PC-9 (cell line): ENCODE data around the gene TBC1D9B. TPM values are rescaled to one million over a fixed set of nuclear protein-coding genes. Genes with fewer than 3 reads are reported as not detected.

Source experiments
- BruUV-seq: library from RNA; stranded (reverse); fragments of 400-500 nt; replicated peaks from 2 replicates; lab custom pipeline; 2021; lab: Mats Ljungman, UMichigan
- CTCF ChIA-PET: fragments of 300-600 bp; sonication (Branson Sonifier 250); formaldehyde crosslinking; loops from one replicate; lab custom pipeline; 2022; ENCODE audit warnings: antibody characterized with exemption; lab: Charles Lee
- POLR2A ChIA-PET: fragments of 300-600 bp; sonication (Branson Sonifier 250); formaldehyde crosslinking; loops from one replicate; lab custom pipeline; 2022; ENCODE audit warnings: antibody characterized with exemption; ENCODE audit not compliant: unreplicated experiment; lab: Charles Lee
- DNase-seq, 2 experiments: peaks; one replicate each; pipeline versions ENCODE4 v3.0.0 to v3.0.0-alpha.2; 2015 to 2022; ENCODE audit warnings: mixed read lengths in 1 of 2
- H2AFZ ChIP-seq: fragments of 200-600 bp; sonication (generic); 2 replicates; pipeline ENCODE4 v1.8.1; 2017; ENCODE audit warnings: antibody characterized with exemption
- H3F3A ChIP-seq: fragments of 200-600 bp; sonication (generic); 2 replicates; pipeline ENCODE4 v1.8.1; 2017; ENCODE audit warnings: antibody characterized with exemption, mild to moderate bottlenecking, low read depth; ENCODE audit not compliant: insufficient read depth
- H3K27ac ChIP-seq: fragments of 200-600 bp; sonication (generic); 2 replicates; pipeline ENCODE4 v1.6.1; 2016; ENCODE audit warnings: mixed run types
- H3K27me3 ChIP-seq: fragments of 200-600 bp; sonication (generic); 2 replicates; pipeline ENCODE4 v1.6.1; 2016; ENCODE audit warnings: low read depth, mixed run types; ENCODE audit not compliant: insufficient read depth
- H3K36me3 ChIP-seq: fragments of 200-600 bp; sonication (generic); 2 replicates; pipeline ENCODE4 v1.6.1; 2016; ENCODE audit warnings: low read depth, mixed run types
- H3K4me1 ChIP-seq: fragments of 200-600 bp; sonication (generic); replicated peaks from 2 replicates; pipeline ENCODE4 v1.6.1; 2016; ENCODE audit warnings: mixed run types; ENCODE audit not compliant: insufficient read depth
- H3K4me2 ChIP-seq: fragments of 200-600 bp; sonication (generic); 2 replicates; pipeline ENCODE4 v1.6.1; 2017; ENCODE audit warnings: mixed run types
- H3K4me3 ChIP-seq: fragments of 200-600 bp; sonication (generic); 2 replicates; pipeline ENCODE4 v1.6.1; 2016; ENCODE audit warnings: mixed run types
- H3K79me2 ChIP-seq: fragments of 200-600 bp; sonication (generic); 2 replicates; pipeline ENCODE4 v1.6.1; 2017; ENCODE audit warnings: low read depth, mixed run types
- H3K9me2 ChIP-seq: fragments of 200-600 bp; sonication (generic); 2 replicates; pipeline ENCODE4 v1.8.1; 2017; ENCODE audit warnings: mild to moderate bottlenecking; ENCODE audit not compliant: insufficient read depth
- H3K9me3 ChIP-seq: fragments of 200-600 bp; sonication (generic); 2 replicates; pipeline ENCODE4 v1.8.1; 2016; ENCODE audit warnings: low read depth; ENCODE audit not compliant: insufficient read depth
- H4K20me1 ChIP-seq: fragments of 200-600 bp; sonication (generic); 2 replicates; pipeline ENCODE4 v1.8.1; 2017; ENCODE audit not compliant: insufficient read depth
- CTCF ChIP-seq: fragments of 200-600 bp; sonication (generic); conservative IDR thresholded peaks from 2 replicates; pipeline ENCODE4 v1.6.1; 2017; ENCODE audit warnings: mixed run types, antibody characterized with exemption, mild to moderate bottlenecking, moderate library complexity
- EZH2 ChIP-seq: fragments of 200-600 bp; sonication (generic); IDR thresholded peaks from 2 replicates; pipeline ENCODE4 v1.8.0; 2017; ENCODE audit warnings: antibody characterized with exemption, low read depth
- intact Hi-C: fragments of 100-400 bp; cut with micrococcal nuclease; formaldehyde crosslinking; loops from one replicate; pipeline ENCODE4 v1.10.0; 2022; ENCODE audit not compliant: unreplicated experiment
- total RNA-seq: library from RNA; stranded (reverse); gene quantifications from 2 replicates; pipeline ENCODE4 v1.2.3, GENCODE V29; 2021

TBC1D9B gene
- total RNA-seq, 1 experiment from 2014 or later = 118 TPM

- no peak for DNase-seq
- Histone ChIP-seq H3K4me2 (no peak overlapping the region), H3K27ac (no peak overlapping the region), H3K4me1 (no peaks in the 10 kb centered on the region), H3K27me3 (no peaks in the 10 kb centered on the region), H2AFZ (no peak overlapping the region), H3K79me2 (no peaks in the 10 kb centered on the region), H3K9me2 (no peaks in the 10 kb centered on the region), H3K4me3 (no peak overlapping the region), H3K9me3 (no peaks in the 10 kb centered on the region), H4K20me1 (no peaks in the 10 kb centered on the region), H3K36me3 (no peaks in the 10 kb centered on the region), H3F3A (no peaks in the 10 kb centered on the region)
- no TSS peak for BruUV-seq
- CTCF ChIA-PET = no interaction called here
- intact Hi-C loops = no loop called here
- TF ChIP-seq EZH2 (no peak), CTCF (no peak)
- POLR2A ChIA-PET = no interaction called here
Measured at GRCh38 chr5:179867079-179867465, 40.6 kb downstream of the TBC1D9B start.

- ChIA-PET CTCF (no interaction called here), POLR2A (no interaction called here)
- no peak for DNase-seq
Measured at GRCh38 chr5:179866241-179867078, 41.2 kb downstream of the TBC1D9B start.

More at GRCh38 chr5:179866241-179867078, 41.2 kb downstream of the TBC1D9B start:
- TF ChIP-seq EZH2 (no peak), CTCF (no peak)
- Histone ChIP-seq H3K4me2 (no peak overlapping the region), H3K79me2 (no peaks in the 10 kb centered on the region), H3K9me2 (no peaks in the 10 kb centered on the region), H3K27ac (no peak overlapping the region), H3K36me3 (no peaks in the 10 kb centered on the region), H3F3A (no peaks in the 10 kb centered on the region; the same call in 1 of the 2 replicates), H3K27me3 (no peaks in the 10 kb centered on the region), H4K20me1 (no peaks in the 10 kb centered on the region), H3K4me3 (no peak overlapping the region), H3K4me1 (no peaks in the 10 kb centered on the region), H2AFZ (no peak overlapping the region), H3K9me3 (no peaks in the 10 kb centered on the region)
- intact Hi-C loops = no loop called here
- BruUV-seq = no TSS peak
